ENCODE measurements around the gene RIPOR2.

RIPOR2 gene, protein sequence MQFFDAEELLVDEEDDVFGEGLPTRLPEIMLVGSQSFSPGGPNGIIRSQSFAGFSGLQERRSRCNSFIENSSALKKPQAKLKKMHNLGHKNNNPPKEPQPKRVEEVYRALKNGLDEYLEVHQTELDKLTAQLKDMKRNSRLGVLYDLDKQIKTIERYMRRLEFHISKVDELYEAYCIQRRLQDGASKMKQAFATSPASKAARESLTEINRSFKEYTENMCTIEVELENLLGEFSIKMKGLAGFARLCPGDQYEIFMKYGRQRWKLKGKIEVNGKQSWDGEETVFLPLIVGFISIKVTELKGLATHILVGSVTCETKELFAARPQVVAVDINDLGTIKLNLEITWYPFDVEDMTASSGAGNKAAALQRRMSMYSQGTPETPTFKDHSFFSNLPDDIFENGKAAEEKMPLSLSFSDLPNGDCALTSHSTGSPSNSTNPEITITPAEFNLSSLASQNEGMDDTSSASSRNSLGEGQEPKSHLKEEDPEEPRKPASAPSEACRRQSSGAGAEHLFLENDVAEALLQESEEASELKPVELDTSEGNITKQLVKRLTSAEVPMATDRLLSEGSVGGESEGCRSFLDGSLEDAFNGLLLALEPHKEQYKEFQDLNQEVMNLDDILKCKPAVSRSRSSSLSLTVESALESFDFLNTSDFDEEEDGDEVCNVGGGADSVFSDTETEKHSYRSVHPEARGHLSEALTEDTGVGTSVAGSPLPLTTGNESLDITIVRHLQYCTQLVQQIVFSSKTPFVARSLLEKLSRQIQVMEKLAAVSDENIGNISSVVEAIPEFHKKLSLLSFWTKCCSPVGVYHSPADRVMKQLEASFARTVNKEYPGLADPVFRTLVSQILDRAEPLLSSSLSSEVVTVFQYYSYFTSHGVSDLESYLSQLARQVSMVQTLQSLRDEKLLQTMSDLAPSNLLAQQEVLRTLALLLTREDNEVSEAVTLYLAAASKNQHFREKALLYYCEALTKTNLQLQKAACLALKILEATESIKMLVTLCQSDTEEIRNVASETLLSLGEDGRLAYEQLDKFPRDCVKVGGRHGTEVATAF

DNA sequence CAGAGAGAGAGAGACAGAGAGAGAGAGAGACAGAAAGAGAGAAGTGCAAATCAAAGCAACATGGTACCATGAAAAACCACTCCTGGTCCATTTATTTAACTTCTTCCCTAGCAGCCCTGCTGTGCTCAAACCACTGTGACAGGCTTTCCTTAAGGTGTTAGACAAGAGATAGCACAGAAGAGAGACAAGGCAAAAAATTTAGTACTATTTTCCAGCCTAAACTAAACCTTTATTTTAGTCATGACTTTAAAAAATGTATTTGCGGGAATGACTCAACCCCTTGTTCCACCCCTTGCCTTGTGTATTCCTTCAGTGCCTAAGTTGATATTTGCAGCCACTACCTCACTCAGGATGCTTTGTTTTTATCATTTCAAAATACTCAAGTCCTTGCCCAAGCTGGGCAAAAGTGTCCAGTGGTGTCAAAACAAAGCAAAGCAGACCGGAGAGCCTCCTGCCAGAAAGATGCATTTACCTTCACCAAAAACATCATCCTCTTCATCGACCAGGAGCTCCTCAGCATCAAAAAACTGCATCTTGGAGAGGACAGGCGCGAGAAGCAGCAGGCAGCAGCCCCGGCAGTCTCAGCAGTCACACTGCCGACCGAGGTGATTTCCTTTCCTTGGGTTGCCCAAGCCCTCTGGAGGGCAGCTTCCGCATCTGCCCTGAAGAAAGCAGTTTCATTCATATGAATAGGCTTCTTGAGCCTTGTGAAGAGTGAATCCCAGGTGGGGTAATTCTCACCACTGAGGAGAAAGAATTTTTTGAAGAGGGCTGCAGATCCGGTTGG is at the start of gene RIPOR2:
Gene RIPOR2, minus strand, starts transcription at position 595 of the 787 bp plus-strand sequence. Its CDS starts 62 bp downstream, at position 533.
- no peak for DNase-seq

- no peak for DNase-seq
These were observed 49.6 kb upstream of the RIPOR2 start for GRCh38 chr6:24985323-24985722.

GRCh38 chr6:24982231-24982630 is 46.5 kb upstream of the RIPOR2 start:
- no peak for DNase-seq

DNA sequence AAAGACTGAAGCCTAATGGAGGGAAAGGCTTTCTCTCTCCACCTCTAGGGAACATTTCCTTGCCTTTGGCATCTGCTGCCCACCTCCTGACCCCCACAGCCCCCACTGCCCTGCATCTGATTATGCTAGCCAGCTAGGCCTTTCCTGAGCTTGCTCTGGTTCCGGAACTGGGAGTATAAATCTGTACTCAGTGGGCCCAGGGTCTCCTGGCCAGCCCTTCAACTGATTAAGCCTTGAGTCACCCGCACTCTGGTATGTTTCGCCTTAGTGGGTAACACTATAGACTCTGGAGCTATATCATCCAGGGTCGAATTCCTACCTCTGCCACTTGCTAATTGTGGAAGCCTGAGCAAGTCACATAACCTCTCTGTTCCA is 45.6 kb upstream of the RIPOR2 start:
- no peak for DNase-seq

DNA sequence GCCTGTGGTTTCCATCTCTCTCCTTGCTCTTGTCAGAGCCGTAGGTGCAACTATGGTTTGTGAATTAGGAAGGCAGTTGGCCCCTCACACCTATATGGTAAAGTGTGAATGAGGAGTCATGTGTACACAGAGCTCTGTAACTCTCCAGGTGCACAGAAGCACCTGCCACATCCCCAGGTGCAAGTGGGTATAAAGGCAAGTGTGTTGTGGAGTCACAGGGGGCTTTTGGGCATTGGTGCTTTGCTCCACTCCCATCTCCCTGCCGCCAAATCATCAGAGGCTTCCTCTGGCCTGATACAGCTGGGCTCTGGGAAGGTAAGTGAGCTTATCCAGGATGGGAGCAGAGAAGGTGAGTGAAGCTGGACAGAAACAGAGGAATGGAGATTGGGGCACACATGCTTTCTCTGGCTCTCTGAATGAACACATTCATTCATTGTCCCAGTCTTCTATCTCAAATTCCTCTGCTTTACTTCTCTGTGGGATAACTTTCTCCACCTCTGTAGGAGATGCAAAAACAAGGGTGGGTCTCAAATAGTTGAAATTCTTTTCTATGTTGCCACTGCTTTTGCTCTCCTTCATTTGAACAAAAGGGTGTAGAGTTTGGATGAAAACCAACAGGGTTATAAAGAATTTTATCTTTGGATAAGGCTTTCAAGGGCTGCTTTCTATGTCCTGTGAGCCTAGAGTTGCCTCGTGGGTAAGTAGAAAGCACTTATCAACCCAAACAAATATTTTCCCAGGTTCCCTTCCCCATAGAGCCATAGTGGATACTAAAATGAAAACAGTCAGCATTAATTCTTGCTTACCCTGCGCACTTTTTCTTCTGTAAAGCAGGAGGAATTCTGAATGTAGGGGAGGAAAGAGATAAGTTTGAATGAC is 45.0 kb upstream of the RIPOR2 start:
- DNase-seq: no peak

- DNase-seq: no peak
These were observed 43.4 kb upstream of the RIPOR2 start for GRCh38 chr6:24979176-24979575.

DNA sequence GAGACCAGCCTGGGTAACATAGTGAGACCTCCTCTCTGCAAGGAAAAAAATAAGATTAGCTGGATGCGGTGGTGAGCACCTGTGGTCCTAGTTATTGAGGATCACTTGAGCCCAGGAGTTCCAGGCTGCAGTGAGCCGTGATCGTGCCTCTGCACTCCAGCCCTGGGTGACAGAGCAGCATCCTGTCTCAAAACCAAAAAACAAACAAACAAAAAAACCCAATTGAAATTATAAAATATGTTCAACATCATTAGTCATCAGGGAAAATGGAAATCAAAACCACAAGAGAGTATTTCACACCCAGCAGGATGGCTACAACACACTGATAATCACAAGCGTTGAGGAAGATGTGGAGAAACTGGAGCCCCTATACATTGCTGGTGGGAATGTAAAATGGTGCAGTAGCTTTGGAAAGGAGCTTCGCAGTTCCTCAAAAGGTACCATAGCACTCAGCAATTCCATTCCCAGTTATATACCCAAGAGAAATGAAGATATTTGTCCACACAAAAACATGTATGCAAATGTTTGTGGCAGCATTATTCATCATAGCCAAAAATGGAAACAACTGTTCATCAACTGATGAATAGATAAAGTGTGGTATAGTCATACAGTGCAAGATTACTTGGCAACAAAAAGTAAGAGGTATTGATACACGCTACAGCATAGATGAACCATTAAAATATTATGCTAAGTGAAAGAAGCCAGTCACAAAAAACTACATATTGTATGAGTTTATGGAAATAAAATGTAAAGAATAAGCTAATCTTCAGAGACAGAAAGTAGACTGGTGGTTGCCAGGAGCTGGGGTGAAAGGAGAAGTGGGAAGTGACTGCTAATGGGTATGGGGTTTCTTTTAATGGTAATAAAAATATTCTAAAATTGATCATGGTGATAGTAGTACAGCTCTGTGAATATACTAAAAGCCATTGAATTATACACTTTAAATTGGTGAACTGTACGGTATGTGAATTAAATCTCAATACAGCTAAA is 38.7 kb upstream of the RIPOR2 start:
- DNase-seq: no peak

- DNase-seq: no peak
These were observed 36.7 kb upstream of the RIPOR2 start for GRCh38 chr6:24972311-24972958.

GRCh38 chr6:24971067-24971466 is 35.3 kb upstream of the RIPOR2 start:
- no peak for DNase-seq

- no peak for DNase-seq
These were observed 33.6 kb upstream of the RIPOR2 start for GRCh38 chr6:24969343-24969860.

- no peak for DNase-seq
These were observed 33.0 kb upstream of the RIPOR2 start for GRCh38 chr6:24968783-24969182.

GRCh38 chr6:24967211-24967610 is 31.5 kb upstream of the RIPOR2 start:
- DNase-seq: no peak

GRCh38 chr6:24966381-24966780 is 30.6 kb upstream of the RIPOR2 start:
- no peak for DNase-seq

DNA sequence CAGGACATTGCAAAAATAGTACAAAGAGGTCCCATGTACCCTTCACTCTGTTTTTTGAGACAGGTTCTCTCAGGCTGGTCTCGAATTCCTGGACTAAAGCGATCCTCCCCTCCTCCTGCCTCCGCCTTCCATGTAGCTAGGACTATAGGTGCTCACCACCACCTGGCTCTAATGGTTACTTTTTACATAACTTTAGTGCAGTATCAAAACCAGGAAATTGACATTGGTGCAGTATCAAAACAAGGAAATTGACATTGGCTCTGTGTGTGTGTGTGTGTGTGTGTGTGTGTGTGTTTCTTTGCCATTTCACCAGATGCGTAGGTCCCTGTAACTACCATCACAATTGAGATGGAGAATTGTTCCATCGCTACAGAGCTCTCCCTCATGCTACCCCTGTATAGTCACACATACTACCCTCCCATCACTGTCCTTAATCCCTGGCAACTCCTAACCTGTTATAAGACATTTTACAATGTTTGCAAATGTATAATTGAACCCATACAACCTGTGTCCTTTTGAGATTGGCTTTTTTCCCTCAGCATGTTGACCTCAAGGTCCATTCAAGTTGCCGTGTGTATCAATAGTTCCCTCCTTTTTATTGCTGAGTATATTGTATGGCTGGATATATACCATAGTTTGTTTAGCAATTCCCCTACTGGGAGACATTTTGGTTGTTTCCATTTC is 28.3 kb upstream of the RIPOR2 start:
- DNase-seq: no peak

GRCh38 chr6:24963339-24963738 is 27.6 kb upstream of the RIPOR2 start:
- DNase-seq: no peak

- DNase-seq: no peak
These were observed 26.1 kb upstream of the RIPOR2 start for GRCh38 chr6:24961852-24962251.

DNA sequence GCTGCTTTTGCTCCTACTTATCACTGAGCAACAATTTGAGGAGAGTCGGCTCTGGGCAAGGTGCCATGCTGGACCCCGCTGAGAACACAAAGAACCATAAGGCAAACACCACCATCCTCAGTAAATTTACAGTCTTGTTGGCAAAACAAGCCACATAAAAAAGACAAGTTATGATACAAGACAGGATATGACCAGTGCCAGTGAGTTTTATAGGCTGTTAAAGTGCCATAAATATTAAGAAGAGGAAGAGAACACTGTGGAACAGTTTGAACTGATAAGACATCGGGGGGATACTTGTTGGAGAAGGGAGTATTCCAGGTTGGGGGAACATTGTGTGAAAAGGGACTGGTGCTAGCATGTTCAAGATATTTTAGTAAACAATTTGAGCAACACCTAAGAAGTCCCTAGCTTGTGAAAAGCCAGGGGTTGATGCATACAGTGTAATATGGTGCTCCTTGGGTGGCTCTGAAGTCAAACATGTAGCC is 25.3 kb upstream of the RIPOR2 start:
- DNase-seq: no peak

DNA sequence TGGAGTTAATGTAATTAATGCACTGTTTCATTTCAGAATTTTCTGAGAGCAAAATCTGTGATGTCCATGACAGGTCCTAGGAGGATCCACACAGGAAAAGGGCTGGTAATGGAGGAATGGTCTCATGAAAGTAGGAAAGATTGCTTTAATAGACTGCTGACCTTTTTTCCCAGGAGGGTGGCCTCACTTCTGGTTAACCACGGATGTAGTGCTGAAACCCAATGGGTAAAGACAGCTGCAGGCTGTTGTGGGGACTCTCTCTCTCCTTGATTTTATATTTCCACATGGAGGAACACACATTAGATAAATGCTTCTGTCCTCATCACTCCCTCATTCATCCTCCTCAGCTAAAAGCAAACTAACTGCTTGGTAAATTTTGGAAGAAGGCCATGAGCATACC is 23.6 kb upstream of the RIPOR2 start:
- no peak for DNase-seq

GRCh38 chr6:24957199-24957598 is 21.4 kb upstream of the RIPOR2 start:
- DNase-seq: no peak

Data from right forelimb (tissue), 1 donor.